SH-SY5Y (cell line): Measurements from ENCODE around the gene SMIM24.

Experiments
- GATA2 ChIP-seq: IDR thresholded peaks from 2 replicates; pipeline ENCODE4 v1.6.1; 2011; ENCODE audit warnings: mild to moderate bottlenecking, low read depth, low read length
- GATA3 ChIP-seq: IDR thresholded peaks from 2 replicates; pipeline ENCODE4 v1.6.1; 2011; ENCODE audit warnings: low read depth, mild to moderate bottlenecking, low read length, moderate library complexity

GRCh38 chr19:3433313-3433712 lies 47.0 kb downstream of the SMIM24 start:
- TF ChIP-seq GATA2: no peak
- TF ChIP-seq GATA3: no peak
